Tibial nerve (tissue), 4 donors: Measurements from ENCODE around the gene RBM47.

Experiments used
- EP300 ChIP-seq, 2 donors: sonication (generic); formaldehyde crosslinking; IDR thresholded peaks; one replicate each; pipeline ENCODE4 v1.6.1; 2017; ENCODE audit warnings: antibody characterized with exemption in 2 of 2, mild to moderate bottlenecking in 1 of 2
- POLR2A ChIP-seq, 2 donors: fragments of 450-650 bp; IDR thresholded peaks; one replicate each; pipeline ENCODE4 v1.6.1; 2017; ENCODE audit warnings: antibody characterized with exemption in 2 of 2, mild to moderate bottlenecking in 2 of 2, moderate library complexity in 2 of 2
- TF ChIP-seq, protein P1 (sequence below), 5 experiments: fragments of 200-600 bp in 3 of 5; fragments of 450-650 bp in 2 of 5; sonication (generic) in 3 of 5; IDR thresholded peaks; one replicate each; pipeline ENCODE4 v1.5.1; 2016 to 2019; ENCODE audit warnings: antibody characterized with exemption in 5 of 5, mild to moderate bottlenecking in 3 of 5, moderate library complexity in 2 of 5

DNA sequence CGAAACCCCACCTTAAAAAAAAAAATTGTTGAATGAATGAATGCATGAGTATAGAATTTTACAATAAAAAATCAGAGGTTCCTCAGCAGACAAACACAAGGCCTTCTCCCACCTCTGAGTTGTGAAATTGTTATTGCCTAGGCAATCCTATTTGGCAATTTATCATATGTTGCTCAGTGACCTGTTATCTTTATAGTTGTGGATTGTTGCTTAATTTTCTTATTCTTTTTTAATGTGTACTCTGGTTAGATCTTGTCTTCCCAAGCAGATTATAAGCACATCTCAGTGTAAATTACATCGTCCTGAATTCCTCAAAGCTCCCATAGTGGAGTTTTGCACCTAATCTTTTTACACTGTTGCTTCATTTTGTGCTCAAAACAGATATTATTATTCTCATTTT is 71.9 kb downstream of the RBM47 start:
- TF ChIP-seq, protein P1, sequence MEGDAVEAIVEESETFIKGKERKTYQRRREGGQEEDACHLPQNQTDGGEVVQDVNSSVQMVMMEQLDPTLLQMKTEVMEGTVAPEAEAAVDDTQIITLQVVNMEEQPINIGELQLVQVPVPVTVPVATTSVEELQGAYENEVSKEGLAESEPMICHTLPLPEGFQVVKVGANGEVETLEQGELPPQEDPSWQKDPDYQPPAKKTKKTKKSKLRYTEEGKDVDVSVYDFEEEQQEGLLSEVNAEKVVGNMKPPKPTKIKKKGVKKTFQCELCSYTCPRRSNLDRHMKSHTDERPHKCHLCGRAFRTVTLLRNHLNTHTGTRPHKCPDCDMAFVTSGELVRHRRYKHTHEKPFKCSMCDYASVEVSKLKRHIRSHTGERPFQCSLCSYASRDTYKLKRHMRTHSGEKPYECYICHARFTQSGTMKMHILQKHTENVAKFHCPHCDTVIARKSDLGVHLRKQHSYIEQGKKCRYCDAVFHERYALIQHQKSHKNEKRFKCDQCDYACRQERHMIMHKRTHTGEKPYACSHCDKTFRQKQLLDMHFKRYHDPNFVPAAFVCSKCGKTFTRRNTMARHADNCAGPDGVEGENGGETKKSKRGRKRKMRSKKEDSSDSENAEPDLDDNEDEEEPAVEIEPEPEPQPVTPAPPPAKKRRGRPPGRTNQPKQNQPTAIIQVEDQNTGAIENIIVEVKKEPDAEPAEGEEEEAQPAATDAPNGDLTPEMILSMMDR (IDR thresholded peaks at IDR 0.05) = no peak
- TF ChIP-seq EP300 (IDR thresholded peaks at IDR 0.05) (no peak), POLR2A (IDR thresholded peaks at IDR 0.05) (no peak)
